HG02973 (cell line): ENCODE measurements around the gene HDGFL3.
"Not testable (repeated sequence)": the region's sequence is repeated elsewhere in the genome, so short reads cannot be mapped to it uniquely, and the experiment has no call there.

Experiments used
- ATAC-seq: cut with Tn5 transposase; IDR thresholded peaks from one replicate; pipeline ENCODE4 v1.9.1; 2021; ENCODE audit warnings: moderate library complexity; ENCODE audit not compliant: unreplicated experiment

HDGFL3 gene

DNA sequence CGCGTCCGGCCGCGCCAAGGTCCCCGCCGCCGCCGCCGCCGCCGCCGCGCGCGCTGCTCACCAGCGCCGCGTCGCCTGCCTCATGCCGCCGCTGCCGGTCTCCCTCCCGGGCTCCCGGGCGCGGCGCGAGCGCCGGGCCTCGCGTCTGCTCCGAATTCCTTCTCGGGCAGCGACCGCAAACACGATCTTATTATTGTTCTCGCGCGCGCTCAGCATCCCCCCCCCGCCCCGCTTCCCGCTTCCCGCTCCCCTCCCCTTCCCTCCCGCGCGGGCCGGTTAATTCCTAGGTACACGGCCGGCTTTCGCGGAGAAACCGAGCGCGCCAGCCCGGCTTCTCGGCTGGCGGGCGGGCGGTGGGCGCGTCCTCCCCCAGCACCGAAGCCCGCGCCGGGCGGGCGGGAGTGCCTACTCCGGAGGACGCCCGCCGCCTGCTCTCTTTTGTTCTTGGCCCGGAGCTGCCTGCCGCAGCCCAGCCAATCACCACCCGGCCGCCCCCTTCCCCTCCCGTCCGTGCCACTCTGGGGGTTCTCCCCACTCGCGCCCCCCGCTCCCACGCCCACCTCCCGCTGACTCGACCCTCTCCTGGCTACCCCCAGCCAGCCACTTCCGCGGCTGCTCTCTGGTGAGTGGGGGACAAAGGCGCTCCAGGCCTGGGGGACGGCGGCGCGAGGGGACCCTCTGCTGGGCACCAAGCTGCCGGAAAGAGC lies at the start of gene HDGFL3:
Gene HDGFL3, minus strand, starts transcription at position 164 of the 707 bp plus-strand sequence. CDS start 409 bp downstream, outside the sequence.
- ATAC-seq: peak; percentile 33

DNA sequence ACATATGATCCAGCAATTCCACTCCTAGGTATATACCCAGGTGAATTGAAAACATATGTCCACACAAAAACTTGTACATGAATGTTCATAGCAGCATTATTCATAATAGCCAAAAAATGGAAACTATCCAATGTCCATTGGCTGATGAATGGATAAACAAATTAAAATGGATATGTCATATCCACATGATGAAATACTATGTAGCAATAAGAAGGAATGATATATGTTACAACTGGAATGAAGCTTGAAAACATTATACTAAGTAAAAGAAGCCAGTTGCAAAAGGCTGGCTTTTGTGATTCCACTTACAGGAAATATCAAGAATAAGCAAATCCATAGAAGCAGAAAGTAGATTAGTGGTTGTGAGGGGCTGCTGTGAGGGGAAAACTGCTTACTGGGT lies 43.2 kb upstream of the HDGFL3 start:
- no peak for ATAC-seq

DNA sequence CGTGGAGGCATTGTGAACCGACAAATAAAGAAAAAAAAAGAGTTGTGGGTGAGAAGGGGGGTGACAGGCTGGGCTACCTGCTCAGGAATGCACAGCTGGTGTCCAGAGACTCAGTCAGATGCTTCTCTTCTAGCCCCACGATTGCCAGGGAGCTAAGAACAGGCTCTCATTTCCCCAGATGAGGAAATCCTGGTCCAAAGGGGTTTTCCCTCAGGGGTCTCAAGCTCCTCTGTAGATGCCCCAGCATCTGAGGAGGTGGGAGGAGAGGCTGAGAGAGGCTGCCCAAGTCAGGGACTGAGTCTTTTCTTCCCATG lies 41.4 kb upstream of the HDGFL3 start:
- ATAC-seq: no peak

DNA sequence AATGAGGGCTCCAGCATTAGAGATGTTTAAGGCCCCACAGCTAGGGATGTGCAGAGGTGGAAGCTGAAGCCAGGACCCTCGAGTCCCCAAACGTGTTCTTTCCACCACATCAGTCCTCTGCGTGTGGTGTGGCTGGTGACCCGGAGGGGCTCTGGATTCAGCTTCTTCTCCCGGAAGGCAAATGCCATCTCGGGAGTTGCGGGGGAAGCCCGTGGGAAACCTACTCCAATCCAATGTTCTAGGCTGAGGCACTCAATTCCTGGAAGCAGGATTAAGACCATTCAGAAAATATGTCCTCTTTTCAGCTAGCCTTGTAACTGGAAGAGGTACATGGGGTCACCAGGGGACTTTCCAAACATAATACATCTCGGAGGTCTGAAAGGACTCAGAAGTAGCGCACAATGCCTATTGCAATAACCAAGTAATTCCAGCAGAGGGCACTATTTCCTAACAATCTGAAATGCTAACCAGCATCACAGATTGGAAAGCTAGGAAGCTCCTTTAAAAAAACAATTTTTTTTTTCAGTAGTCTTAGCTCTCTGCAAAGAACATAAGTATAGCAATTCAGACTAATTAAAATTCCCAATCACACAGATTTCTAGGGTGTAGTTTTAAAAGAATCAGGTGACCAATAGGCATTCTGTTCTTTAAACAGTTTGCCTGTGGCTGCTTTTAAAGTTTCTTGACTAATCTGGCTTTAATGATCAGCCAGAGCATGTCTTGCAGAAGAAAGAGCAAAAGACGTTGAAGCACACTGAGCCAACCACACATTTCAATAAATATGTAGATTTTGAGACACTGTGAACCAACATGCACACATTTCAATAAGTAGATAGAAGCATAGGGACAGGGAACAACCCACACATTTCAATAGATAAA lies 40.8 kb upstream of the HDGFL3 start:
- ATAC-seq: no peak

GRCh38 chr15:83243634-83244033 lies 36.0 kb upstream of the HDGFL3 start:
- ATAC-seq: no peak

DNA sequence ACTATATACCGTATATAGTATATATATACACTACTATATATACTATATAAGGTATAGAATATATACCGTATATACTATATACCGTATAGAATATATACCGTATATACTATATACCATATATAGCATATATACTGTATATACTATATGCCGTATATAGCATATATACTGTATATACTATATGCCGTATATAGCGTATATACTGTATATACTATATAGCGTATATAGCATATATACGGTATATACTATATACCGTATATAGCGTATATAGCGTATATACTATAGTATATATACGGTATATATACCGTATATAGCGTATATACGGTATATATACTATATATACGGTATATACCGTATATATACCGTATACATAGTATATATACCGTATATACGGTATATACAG lies 22.6 kb upstream of the HDGFL3 start:
- ATAC-seq: no peak

DNA sequence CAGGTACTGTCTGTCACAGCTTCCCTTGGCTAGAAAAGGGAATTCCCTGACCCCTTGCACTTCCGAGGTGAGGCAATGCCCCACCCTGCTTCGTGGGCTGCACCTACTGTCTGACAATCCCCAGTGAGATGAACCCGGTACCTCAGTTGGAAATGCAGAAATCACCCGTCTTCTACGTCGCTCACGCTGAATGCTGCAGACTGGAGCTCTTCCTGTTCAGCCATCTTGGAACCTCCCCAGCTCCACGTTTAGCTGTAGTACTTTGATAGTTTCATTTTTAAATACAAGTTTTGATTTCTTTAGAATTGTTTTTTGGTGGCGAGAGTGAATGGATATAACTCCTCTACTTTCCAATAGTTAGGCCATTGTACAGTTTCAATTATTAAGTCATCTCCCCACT lies 17.8 kb upstream of the HDGFL3 start:
- no peak for ATAC-seq

GRCh38 chr15:83221781-83222180 lies 14.2 kb upstream of the HDGFL3 start:
- ATAC-seq: not testable (repeated sequence)

GRCh38 chr15:83219026-83219425 lies 11.4 kb upstream of the HDGFL3 start:
- no peak for ATAC-seq

- no peak for ATAC-seq
Observed at GRCh38 chr15:83215306-83215705, 7.7 kb upstream of the HDGFL3 start.

DNA sequence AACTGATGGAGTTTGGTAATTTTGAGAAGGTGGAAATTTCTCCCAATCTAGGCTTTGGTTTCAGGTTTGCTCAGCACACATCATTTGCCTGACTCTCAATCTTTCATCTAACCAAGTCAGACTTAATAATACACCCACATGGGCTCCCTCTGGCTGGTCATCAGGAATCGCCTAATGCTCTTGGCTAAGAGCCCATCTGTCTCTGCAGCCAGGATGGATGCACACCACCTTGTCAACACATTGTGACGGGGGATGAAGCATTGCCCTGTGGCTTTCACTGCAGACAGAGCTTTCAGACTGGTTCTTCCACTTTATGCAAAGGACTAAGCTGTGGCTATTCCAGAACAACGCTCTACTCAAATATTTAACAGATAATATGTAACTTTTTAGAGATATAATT lies 3.0 kb upstream of the HDGFL3 start:
- ATAC-seq: no peak

- no peak for ATAC-seq
Observed at GRCh38 chr15:83209333-83209732, 1.7 kb upstream of the HDGFL3 start.

DNA sequence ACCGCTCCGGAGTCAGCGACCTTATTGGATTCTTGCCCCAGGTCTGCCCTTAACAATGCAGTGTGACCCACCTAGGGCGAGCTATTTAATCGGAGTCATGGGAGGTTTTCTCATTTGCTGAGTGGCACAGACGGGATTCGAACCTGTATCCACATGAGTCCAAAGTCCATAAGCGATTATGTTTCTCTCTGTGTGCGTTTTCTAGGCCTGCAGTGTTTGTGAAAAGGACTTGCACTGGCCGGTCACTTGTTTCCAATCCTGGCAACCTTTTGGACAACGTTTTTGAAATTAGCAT lies 691 bp upstream of the HDGFL3 start:
- ATAC-seq: no peak

- ATAC-seq: peak; percentile 33
Observed at GRCh38 chr15:83207009-83207659, 489 bp downstream of the HDGFL3 start.

GRCh38 chr15:83206526-83207008 lies 1.1 kb downstream of the HDGFL3 start:
- peak; percentile 21 for ATAC-seq

DNA sequence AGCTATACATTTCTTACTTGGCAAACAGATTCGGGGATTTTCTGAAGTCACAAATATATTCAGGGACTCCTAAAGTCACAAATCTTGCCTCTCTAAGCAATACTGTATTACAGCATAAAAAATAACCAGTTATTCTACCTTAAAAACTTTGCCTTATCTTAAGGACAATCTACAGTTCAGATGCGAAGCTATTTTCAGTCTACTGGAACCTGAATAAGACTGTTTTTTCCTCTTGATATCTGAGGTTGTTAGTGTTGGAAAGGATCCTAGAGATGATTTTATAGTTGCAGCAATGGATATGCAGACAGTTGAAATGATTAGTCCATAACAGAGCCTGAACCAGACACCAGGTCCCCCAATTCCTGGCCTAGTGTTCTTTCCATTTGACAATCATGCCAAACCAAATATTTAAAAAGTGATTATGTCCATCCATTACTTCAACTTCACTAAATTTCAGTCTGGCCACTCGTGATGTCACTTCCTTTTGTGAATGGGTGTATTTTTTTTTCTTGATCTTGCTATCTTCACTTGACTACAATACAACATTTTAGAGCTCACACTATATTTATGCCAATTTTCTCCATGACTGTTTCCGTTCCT lies 1.8 kb downstream of the HDGFL3 start:
- no peak for ATAC-seq

DNA sequence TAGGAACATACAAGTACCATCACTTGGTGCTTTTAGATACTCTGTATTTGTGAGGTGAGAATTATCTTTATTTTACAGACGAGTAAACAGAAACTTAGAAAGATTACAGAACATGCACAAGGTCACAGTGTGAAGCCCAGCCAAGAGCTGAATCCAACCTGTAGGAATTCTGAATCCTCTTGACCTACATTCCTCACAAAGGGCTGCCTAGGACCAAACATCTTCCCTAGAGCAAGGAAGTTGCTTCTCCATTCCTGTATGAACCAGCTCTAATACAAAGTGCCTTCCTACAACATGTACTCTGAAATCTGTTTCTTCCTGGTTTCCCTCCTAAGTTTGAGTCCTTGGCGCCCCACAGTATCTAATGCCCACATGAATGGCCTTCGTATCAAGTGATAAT lies 2.9 kb downstream of the HDGFL3 start:
- ATAC-seq: no peak

DNA sequence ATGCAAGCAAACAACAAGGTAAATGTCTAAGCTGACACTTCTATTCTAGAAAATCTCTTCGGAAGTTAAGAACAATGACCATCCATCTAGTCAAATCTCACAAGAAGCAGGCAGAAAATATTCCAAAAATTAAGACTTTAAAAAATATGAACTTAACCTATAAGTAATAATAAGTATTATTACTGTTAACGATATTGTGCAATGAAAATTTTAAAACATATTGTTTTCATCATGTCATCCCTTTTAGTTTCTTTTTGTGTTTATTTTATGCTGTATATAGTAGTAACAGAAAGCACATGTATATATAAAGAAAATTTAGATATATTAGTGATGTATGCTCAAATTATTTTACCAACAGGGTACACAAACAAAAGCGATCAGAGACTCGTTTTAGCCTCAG lies 4.1 kb downstream of the HDGFL3 start:
- no peak for ATAC-seq

- ATAC-seq: no peak
Observed at GRCh38 chr15:83200589-83200988, 7.0 kb downstream of the HDGFL3 start.

DNA sequence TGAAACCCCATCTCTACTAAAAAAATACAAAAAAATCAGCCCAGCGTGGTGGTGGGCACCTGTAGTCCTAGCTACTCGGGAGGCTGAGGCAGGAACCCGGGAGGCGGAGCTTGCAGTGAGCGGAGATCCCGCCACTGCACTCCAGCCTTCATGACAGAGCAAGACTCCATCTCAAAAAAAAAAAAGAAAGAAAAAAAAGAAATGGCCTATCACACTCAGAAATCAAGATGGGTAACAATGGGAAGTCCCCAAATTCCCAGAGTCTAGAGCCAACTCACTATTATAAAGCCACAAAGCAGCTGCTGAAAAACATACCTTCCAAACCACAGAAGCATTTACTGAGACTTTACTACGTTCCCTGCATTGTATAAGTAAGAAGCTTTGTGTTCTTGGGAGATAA lies 7.5 kb downstream of the HDGFL3 start:
- no peak for ATAC-seq

GRCh38 chr15:83199288-83199687 lies 8.3 kb downstream of the HDGFL3 start:
- ATAC-seq: peak; percentile 97

- peak; percentile 3 for ATAC-seq
Observed at GRCh38 chr15:83198476-83198875, 9.1 kb downstream of the HDGFL3 start.
